WI38 (cell line): Measurements from ENCODE around the gene MCAM.

Experiments used
- H3K4me3 ChIP-seq: 2 replicates; pipeline ENCODE4 v1.5.1; 2011; ENCODE audit warnings: low read depth, mild to moderate bottlenecking, control low read depth, low read length
- TF ChIP-seq, protein P1 (sequence below): IDR thresholded peaks from 2 replicates; pipeline ENCODE4 v1.5.1; 2012; ENCODE audit warnings: low read depth, mild to moderate bottlenecking, control low read depth, low read length

Gene MCAM

DNA sequence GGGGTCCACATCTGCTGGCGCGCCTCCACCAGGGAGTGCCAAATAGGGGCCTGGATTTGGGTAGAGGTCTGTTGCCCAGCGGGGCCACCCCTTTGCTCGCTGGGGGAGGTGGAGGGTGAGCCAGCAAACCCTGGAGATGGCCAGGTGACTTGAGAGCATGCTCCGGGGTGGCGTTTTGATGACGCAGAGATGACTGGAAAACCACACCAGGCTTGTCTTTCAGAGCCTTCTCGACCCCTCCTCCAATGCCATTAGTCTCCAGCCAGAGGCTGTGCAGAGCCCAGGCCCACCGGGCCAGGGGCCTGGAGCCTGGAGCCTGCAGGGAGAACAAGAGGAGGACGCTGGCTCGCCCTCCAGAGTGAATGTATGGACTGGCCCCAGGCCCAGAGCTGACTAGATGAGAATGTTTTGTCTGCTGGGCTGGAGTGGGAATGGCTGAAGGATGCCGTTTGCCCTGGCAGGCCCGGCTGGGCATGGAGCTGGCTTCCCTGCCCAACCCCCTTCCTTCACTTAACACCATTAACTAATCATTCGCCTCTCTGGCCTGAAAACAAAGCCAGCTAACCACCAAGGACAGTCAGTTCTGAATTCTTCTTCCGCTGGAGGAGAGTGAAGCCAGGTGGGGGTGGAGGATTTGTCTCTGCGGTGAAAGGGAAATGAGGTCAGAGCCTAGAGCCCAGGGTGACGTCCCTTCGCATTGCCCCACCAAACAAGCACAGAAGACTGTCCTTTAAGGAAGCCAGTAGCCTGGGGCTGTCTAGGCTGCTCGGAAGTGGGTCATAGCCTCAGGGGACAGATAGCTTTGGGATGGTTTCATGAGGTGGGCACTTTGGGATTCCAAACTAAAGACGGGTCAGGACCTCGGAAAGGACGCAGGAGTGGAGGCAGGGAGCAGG is 1.6 kb upstream of the MCAM start:
- TF ChIP-seq, protein P1, sequence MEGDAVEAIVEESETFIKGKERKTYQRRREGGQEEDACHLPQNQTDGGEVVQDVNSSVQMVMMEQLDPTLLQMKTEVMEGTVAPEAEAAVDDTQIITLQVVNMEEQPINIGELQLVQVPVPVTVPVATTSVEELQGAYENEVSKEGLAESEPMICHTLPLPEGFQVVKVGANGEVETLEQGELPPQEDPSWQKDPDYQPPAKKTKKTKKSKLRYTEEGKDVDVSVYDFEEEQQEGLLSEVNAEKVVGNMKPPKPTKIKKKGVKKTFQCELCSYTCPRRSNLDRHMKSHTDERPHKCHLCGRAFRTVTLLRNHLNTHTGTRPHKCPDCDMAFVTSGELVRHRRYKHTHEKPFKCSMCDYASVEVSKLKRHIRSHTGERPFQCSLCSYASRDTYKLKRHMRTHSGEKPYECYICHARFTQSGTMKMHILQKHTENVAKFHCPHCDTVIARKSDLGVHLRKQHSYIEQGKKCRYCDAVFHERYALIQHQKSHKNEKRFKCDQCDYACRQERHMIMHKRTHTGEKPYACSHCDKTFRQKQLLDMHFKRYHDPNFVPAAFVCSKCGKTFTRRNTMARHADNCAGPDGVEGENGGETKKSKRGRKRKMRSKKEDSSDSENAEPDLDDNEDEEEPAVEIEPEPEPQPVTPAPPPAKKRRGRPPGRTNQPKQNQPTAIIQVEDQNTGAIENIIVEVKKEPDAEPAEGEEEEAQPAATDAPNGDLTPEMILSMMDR = no peak
- H3K4me3 ChIP-seq = no peak overlapping the region

DNA sequence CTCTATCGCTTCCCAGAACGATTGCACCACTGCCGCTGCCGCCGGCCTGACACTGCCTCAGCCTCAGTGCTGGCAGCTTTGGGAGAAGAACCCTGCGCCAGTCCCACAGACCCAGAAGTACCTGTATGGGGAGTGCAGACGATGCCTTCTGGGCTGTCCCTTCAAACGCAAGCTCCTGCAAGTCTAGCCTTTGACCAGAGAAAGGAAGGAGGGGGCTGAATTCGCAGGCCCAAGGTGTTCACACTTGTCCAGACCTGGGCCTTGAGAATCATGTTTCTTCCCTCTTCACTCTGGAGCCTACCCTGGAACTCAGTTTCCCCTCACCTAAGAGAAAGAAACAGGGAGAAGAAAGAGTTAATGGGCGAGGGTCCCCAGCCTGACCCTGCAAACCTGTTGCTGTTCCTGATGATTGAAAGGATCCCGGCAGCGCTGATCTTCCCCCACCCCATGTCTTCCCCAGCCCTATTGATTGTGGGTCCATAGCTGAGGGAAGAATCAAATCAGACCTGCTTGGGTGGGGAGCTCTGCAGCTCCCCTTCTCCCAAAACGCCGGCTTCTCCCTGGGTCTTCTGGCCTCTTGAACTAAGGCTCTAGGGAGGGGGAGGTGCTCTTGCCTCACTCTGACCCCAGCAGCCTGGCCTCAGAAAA is 786 bp upstream of the MCAM start:
- TF ChIP-seq, protein P1 = no peak
- peak overlapping the region; percentile 76 for H3K4me3 ChIP-seq

DNA sequence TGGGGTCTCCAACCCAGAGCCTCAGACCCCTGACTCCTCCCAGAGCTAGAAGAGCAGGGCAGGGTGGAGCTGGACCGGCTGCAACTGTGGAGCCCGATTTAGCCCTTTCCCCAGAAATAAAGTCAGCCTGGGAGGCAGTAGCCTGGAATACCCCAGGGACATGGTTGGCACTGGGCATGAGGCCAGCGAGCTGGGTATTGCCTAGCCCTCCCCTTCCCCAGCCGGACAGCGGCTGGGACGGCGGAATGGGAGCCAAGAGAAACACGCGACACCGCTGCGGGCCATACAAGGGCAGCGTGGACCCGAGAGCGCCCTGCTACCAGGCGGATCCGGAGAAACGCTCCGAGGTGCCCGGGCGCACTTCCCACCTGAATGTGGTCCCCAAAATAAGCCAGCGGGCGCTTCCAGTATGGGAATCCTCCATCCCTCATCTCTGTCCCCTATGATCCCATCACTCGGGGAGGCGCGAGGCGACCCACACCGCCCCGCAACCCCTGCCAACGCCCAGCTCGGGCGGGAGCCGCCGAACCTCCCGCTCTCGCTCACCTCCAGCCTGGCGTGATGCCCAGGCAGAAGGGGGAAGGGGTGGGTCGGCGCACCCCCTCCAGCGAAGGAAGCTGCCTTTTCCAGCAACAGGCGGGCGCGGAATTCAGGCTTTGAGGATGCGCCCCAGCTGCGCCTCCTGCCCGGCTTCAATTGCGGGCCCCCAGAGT is 758 bp downstream of the MCAM start:
- peak overlapping the region; percentile 76 for H3K4me3 ChIP-seq
- TF ChIP-seq, protein P1 = no peak

DNA sequence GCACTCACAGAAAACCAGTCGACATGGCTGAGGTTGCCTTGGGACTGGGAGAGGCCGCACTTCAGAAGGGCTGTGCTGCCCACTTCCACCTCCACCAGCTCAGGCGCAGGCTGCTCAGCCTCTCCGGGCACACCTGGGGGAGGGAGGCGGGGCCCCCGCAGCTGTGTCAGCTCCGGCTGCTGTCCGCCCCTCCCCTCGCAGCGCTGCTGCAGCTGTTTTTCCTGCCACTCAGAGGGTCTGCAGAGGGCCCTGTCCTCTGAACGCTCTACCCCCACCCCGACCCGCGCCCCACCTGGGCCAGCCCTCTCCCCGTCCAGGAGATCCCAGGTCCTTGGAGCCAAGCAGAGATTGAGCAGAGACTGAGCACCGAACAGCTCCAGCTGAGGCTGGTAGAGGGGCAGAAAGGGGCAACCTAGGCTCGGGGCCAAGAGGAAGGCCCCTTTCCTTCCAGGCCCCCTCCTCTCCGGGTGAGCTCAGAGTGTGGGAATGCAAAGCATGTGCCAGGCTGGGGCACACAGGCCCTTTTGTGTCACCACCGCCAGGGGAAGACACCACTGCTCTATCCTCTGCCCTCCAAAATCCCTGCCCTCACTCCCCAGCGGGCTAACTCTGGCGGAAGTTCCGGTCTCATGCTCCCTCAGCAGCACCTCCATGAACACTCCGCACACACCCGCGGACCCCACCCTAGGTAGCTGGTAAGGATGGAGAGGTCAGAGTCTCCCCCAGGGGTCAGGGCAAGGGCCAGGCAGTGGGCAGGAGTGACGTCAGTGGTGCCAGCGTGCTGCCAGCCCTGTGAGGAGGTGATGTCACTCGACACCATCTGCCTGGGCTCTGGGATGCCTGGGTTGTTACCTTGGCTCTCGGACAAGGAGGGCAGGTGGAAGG is 1.6 kb downstream of the MCAM start:
- H3K4me3 ChIP-seq = peak overlapping the region; percentile 76
- TF ChIP-seq, protein P1 = no peak

DNA sequence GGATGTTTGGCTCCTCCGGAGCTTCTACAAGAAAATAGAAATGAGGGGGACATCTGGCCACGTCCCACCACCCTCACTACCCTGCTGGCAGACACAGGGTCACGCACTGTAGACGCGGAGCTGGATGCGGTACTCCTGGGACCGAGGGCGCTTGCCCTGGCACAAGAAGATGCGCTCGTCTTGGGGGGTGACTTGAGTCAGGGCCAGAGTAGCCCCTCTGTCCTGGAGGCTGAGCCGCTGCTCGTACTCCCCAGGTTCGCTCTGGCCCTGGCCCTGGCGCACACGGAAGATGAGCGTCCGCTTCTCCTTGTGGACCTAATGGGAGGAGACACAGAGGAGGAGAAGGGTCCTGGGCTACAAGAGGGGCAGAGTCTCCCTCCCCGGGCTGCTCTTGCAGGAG is 2.2 kb downstream of the MCAM start:
- TF ChIP-seq, protein P1 = no peak

DNA sequence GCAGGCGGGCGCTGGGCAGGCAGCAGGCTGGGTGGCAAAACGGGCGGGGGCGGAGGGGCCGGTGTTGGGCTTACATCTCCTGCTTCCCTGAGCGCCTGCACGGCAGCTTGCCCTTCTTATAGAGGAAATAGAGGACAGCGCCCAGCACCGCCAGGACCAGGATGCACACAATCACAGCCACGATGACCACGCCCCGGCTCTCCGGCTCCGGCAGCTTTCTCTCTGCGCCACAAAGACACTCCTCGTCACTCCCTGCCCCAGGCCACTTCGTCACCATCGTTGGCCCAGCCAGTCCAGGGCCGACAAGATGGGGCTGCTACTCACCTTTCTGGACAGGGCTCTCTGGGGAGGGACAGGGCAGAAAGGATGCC is 6.3 kb downstream of the MCAM start:
- TF ChIP-seq, protein P1 = no peak
- H3K4me3 ChIP-seq = no peak overlapping the region

More for the DNA sequence above, 2.2 kb downstream of the MCAM start:
- no peak overlapping the region for H3K4me3 ChIP-seq
